ENCODE results near the gene DDX6.

DNA sequence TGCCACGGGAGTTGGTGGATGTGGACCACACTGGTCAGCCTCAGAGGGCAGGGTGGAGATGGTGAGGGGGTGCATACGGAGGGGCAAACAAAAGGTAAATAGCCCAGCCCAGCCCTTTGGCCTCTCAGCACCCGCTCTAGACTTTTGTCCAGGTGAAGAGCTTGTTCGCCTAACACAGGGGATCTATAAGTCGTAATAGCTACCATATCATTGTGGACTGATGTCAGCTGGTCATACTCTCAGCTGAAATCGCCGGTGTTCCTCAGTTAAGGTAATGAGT, 84.5 kb downstream of the DDX6 start:
- TF ChIP-seq, protein P1, sequence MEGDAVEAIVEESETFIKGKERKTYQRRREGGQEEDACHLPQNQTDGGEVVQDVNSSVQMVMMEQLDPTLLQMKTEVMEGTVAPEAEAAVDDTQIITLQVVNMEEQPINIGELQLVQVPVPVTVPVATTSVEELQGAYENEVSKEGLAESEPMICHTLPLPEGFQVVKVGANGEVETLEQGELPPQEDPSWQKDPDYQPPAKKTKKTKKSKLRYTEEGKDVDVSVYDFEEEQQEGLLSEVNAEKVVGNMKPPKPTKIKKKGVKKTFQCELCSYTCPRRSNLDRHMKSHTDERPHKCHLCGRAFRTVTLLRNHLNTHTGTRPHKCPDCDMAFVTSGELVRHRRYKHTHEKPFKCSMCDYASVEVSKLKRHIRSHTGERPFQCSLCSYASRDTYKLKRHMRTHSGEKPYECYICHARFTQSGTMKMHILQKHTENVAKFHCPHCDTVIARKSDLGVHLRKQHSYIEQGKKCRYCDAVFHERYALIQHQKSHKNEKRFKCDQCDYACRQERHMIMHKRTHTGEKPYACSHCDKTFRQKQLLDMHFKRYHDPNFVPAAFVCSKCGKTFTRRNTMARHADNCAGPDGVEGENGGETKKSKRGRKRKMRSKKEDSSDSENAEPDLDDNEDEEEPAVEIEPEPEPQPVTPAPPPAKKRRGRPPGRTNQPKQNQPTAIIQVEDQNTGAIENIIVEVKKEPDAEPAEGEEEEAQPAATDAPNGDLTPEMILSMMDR (conservative IDR thresholded peaks at IDR 0.05; ENCODE audit: low read depth, low read length) = no peak
- TF ChIP-seq EZH2phosphoT487 (IDR thresholded peaks at IDR 0.05; ENCODE audit: borderline replicate concordance, low read length) = no peak
- no peak for TF ChIP-seq EZH2 (IDR thresholded peaks at IDR 0.05; ENCODE audit: low read length, unreplicated experiment)
